ENCODE data around the gene FUT2. TPM values are rescaled to one million over a fixed set of nuclear protein-coding genes. Genes with fewer than 3 reads are reported as not detected.
"Not testable (repeated sequence)": the region's sequence is repeated elsewhere in the genome, so short reads cannot be mapped to it uniquely, and the experiment has no call there.

The FUT2 gene
- total RNA-seq, 1 donor from 2014 or later = 2.4 TPM

GRCh38 chr19:48676887-48677286, 18.9 kb upstream of the FUT2 start:
- no peak for TF ChIP-seq CTCF (IDR thresholded peaks at IDR 0.05; ENCODE audit: unreplicated experiment)
- no peaks in the 10 kb centered on the region for H3K9me3 Mint-ChIP-seq (ENCODE audit: low read depth)
- DNase-seq (ENCODE audit: low spot score, unreplicated experiment) = no peak
- H3K27me3 Mint-ChIP-seq = peaks cover 27% of the 10 kb centered on the region
- no peak overlapping the region for H3K27ac Mint-ChIP-seq
- no peaks in the 10 kb centered on the region for H3K36me3 Mint-ChIP-seq (ENCODE audit: insufficient read depth)
- peaks cover 3% of the 10 kb centered on the region for H3K4me1 Mint-ChIP-seq (ENCODE audit: low read depth)
- H3K4me3 Mint-ChIP-seq (ENCODE audit: low read depth) = no peak overlapping the region

- Mint-ChIP-seq H3K4me3 (ENCODE audit: low read depth) (no peak overlapping the region), H3K36me3 (ENCODE audit: insufficient read depth) (no peaks in the 10 kb centered on the region), H3K4me1 (ENCODE audit: low read depth) (peaks cover 3% of the 10 kb centered on the region), H3K27ac (no peak overlapping the region), H3K9me3 (ENCODE audit: low read depth) (no peaks in the 10 kb centered on the region), H3K27me3 (peaks cover 24% of the 10 kb centered on the region)
- DNase-seq (ENCODE audit: low spot score, unreplicated experiment) = no peak
- no peak for TF ChIP-seq CTCF (IDR thresholded peaks at IDR 0.05; ENCODE audit: unreplicated experiment)
These were observed 17.6 kb upstream of the FUT2 start for GRCh38 chr19:48678201-48678600.

- H3K27ac Mint-ChIP-seq; DNase-seq (ENCODE audit: low spot score, unreplicated experiment); H3K4me1 Mint-ChIP-seq (ENCODE audit: low read depth); H3K9me3 Mint-ChIP-seq (ENCODE audit: low read depth); H3K36me3 Mint-ChIP-seq (ENCODE audit: insufficient read depth); H3K27me3 Mint-ChIP-seq; H3K4me3 Mint-ChIP-seq (ENCODE audit: low read depth): not testable (repeated sequence)
These were observed 15.8 kb upstream of the FUT2 start for GRCh38 chr19:48680006-48680405.

GRCh38 chr19:48680436-48681126, 15.2 kb upstream of the FUT2 start:
- Mint-ChIP-seq H3K36me3 (ENCODE audit: insufficient read depth) (no peaks in the 10 kb centered on the region), H3K27ac (no peak overlapping the region), H3K4me3 (ENCODE audit: low read depth) (no peak overlapping the region), H3K27me3 (peaks cover 5% of the 10 kb centered on the region), H3K9me3 (ENCODE audit: low read depth) (no peaks in the 10 kb centered on the region), H3K4me1 (ENCODE audit: low read depth) (peaks cover 5% of the 10 kb centered on the region)
- TF ChIP-seq CTCF (IDR thresholded peaks at IDR 0.05; ENCODE audit: unreplicated experiment) = no peak
- no peak for DNase-seq (ENCODE audit: low spot score, unreplicated experiment)

- Mint-ChIP-seq H3K36me3 (ENCODE audit: insufficient read depth) (no peaks in the 10 kb centered on the region), H3K27ac (no peak overlapping the region), H3K4me1 (ENCODE audit: low read depth) (peaks cover 5% of the 10 kb centered on the region), H3K27me3 (peaks cover 5% of the 10 kb centered on the region), H3K9me3 (ENCODE audit: low read depth) (no peaks in the 10 kb centered on the region), H3K4me3 (ENCODE audit: low read depth) (no peak overlapping the region)
- no peak for DNase-seq (ENCODE audit: low spot score, unreplicated experiment)
- no peak for TF ChIP-seq CTCF (IDR thresholded peaks at IDR 0.05; ENCODE audit: unreplicated experiment)
These were observed 14.7 kb upstream of the FUT2 start for GRCh38 chr19:48681127-48681470.

- Mint-ChIP-seq H3K4me3 (ENCODE audit: low read depth) (no peak overlapping the region), H3K9me3 (ENCODE audit: low read depth) (no peaks in the 10 kb centered on the region), H3K27me3 (no peaks in the 10 kb centered on the region), H3K4me1 (ENCODE audit: low read depth) (peaks cover 2% of the 10 kb centered on the region), H3K27ac (no peak overlapping the region), H3K36me3 (ENCODE audit: insufficient read depth) (no peaks in the 10 kb centered on the region)
- TF ChIP-seq CTCF (IDR thresholded peaks at IDR 0.05; ENCODE audit: unreplicated experiment) = no peak
- no peak for DNase-seq (ENCODE audit: low spot score, unreplicated experiment)
These were observed 12.4 kb upstream of the FUT2 start for GRCh38 chr19:48683349-48683748.
